Stimulated activated CD4-positive, alpha-beta T cell treated with anti-CD3 and anti-CD28 coated beads, Interleukin-15, amount 100 ng/mL, for 1 hour (primary cell): Measurements from ENCODE around the gene KCNJ5.

Experiments
- DNase-seq, 2 donors: peaks; one replicate each; pipeline ENCODE4 v3.0.0-alpha.2; 2020; ENCODE audit warnings: low read depth in 1 of 2, low spot score in 1 of 2

The KCNJ5 gene

GRCh38 chr11:128929991-128930390 is 38.8 kb downstream of the KCNJ5 start:
- DNase-seq: no peak

DNA sequence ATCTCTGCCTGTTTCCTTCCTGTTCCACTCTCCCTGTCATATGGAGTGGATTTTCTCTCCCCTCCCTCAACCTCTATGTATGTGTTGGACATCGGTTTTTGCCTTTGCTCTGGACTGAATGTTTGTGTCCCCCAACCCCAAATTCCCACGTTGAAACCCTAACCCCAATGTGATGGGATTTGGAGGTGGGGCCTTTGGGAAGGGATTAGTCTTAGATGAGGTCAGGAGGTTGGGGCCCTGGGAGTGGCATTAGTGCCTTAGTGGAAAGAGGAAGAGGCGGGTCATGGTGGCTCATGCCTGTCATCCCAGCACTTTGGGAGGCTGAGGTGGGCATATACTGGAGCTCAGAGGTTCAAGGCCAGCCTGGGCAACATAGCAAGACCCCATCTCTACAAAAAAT is 39.9 kb downstream of the KCNJ5 start:
- DNase-seq: no peak

GRCh38 chr11:128931668-128932067 is 40.5 kb downstream of the KCNJ5 start:
- DNase-seq: no peak

DNA sequence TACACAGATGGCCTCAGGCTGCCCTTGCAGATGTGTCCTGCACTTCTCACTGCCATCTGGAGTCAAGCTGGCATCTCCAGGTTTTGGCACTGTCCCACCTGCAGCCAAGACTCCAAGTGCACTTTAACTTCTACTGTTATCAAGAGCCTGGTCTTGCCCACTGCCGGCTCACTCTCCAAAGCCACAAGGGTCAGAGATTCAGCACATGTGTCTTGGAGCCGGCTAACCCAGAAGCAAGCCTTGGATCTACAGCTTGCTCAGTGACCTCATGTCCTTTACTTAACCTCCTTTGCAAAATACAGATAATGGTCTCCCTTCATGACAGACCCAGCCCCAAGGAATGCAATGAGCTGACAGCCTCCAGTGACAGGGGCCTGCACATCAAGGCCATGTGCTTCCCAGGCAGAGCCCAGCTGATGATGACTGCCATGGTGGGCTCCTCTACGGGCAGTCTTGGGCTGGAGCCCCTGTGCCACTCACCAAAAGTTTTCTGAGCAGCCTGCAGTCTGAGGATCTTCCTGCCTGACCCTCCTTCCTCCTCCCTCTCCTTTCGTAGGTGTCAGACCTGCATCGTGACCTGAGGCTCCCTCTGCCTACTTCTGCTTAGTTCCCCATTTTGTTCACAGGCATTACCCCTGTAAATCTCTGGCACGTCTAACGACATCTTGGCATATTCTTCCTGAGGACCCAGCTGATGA is 42.5 kb downstream of the KCNJ5 start:
- no peak for DNase-seq

- DNase-seq: no peak
Measured at GRCh38 chr11:128934351-128934750, 43.2 kb downstream of the KCNJ5 start.

DNA sequence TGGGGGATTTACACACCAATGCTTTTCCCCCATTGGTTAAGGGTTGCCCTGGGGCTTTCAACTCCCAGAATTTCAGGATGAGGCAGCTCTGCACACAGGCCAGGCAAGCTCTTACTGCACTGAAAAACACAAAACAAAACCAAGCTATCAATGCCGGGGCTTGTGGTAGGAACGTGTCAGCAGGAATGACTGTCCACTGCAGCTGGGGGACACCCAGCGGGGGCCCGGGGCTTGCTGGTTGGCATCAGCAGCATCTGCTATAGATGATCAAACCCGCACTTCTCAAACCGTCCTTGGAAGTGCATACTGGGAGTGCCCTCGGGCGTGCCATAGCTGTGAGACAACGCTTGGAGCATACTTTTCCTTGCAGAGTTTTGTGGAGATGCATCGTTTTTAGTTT is 43.8 kb downstream of the KCNJ5 start:
- DNase-seq: no peak

- DNase-seq: no peak
Measured at GRCh38 chr11:128936606-128937251, 45.6 kb downstream of the KCNJ5 start.

GRCh38 chr11:128937480-128937879 is 46.3 kb downstream of the KCNJ5 start:
- no peak for DNase-seq

GRCh38 chr11:128938156-128938885 is 47.2 kb downstream of the KCNJ5 start:
- no peak for DNase-seq

DNA sequence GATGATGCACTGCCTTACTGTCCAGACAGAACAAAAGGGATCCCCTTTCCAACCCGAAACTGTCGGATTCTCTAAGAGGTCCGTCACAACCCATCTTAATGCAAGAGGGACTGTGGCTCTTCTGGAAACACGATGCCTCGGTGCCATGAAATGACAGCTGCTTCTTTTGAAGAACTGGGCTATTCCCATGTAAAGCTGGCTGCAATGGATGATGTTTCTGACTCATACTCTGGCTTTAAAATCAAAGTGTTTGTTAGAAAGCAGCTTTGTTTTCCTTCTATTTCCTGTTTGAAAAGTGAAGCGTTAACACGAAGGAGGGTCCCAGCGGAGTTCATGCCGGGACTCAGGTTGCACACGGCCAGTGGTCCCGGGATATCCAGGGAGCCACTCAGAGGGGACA is 48.4 kb downstream of the KCNJ5 start:
- DNase-seq: no peak

- no peak for DNase-seq
Measured at GRCh38 chr11:128940156-128940555, 49.0 kb downstream of the KCNJ5 start.

- no peak for DNase-seq
Measured at GRCh38 chr11:128940603-128941002, 49.4 kb downstream of the KCNJ5 start.

- DNase-seq: no peak
Measured at GRCh38 chr11:128941110-128941509, 50.0 kb downstream of the KCNJ5 start.

DNA sequence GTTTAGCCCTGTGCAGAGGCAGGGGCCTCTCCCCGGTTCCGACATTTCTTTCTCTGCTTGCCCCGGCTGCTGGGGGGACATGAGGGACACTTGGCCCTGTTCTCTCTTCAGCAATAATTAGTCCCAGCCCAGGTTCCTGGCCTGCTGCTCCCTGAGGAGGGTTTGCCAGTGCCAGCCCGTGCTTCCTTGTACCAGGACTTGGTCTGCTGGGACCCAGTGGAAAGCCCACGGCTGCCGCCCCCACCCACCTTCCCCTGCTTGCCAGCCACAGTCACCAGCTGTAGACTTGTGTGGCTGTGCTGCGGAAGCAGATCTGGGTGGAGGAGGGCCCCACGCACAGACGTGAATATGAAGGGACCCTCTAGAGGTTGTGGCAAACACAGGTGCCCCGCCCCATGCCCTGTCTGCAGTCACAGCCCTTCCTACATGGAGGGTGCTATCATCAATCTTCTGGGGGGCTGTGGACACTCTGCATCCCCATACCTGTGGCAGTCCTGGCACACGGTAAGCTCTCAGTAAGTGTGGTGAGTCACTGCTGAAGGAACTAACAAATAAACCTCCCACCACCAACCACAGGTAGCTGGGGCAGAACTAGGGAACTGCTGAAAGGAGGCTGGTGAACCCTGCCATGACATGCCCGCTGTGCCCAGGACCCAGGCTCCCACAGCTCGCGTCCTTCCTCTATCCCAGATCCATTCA is 50.6 kb downstream of the KCNJ5 start:
- DNase-seq: no peak

- no peak for DNase-seq
Measured at GRCh38 chr11:128942272-128942612, 51.1 kb downstream of the KCNJ5 start.

- DNase-seq: no peak
Measured at GRCh38 chr11:128942817-128943427, 51.8 kb downstream of the KCNJ5 start, which contains the start of gene TP53AIP1. Gene TP53AIP1 (minus strand): TSS chr11:128942871. CDS start chr11:128937818, 5,053 bp downstream.

DNA sequence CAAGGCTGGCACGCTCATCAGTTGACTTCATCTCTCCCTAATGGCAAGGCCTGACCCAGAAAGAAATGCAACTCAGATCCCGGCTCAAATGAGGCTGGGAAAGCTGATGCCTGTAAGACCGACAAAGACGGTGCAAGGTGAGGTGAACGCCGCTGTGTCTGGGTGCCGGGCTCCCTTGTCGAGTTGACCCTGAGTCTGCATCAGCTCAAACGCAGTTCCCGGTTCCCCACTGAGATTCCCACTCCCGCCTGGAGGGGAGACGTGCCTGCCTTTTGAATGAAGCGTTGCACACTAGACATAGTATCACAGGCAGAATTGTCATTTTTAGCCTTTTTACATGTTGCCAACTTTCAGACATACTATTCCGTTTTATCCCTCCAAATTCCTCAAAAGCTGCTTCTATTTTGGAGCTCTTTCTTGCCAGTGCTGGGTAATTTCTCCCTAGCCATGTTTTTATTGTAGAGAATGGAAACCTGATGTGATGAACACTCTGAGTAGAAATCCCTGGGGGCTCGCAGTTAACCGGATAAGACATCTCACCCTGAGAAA is 52.3 kb downstream of the KCNJ5 start:
- no peak for DNase-seq

DNA sequence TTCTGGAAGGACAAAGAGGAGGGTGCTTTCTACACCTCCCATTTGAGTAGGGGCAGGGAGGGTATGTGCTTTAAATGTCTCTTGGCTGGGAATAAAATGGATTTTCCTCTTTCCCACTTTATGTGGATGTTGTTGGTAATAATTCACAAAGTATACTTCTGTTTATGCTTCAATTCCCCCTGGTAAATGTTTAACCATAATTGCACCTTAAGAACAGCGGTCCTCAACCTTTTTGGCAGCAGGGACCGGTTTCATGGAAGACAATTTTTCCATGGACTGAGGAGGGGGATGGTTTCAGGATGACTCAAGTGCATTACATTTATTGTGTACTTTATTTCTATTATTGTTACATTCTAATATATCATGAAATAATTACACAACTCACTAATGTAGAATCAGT is 55.5 kb downstream of the KCNJ5 start:
- DNase-seq: no peak

GRCh38 chr11:128947773-128948172 is 56.6 kb downstream of the KCNJ5 start:
- no peak for DNase-seq

- DNase-seq: no peak
Measured at GRCh38 chr11:128948583-128948982, 57.4 kb downstream of the KCNJ5 start.
